ENCODE data around the gene APEH.

Gene APEH

DNA sequence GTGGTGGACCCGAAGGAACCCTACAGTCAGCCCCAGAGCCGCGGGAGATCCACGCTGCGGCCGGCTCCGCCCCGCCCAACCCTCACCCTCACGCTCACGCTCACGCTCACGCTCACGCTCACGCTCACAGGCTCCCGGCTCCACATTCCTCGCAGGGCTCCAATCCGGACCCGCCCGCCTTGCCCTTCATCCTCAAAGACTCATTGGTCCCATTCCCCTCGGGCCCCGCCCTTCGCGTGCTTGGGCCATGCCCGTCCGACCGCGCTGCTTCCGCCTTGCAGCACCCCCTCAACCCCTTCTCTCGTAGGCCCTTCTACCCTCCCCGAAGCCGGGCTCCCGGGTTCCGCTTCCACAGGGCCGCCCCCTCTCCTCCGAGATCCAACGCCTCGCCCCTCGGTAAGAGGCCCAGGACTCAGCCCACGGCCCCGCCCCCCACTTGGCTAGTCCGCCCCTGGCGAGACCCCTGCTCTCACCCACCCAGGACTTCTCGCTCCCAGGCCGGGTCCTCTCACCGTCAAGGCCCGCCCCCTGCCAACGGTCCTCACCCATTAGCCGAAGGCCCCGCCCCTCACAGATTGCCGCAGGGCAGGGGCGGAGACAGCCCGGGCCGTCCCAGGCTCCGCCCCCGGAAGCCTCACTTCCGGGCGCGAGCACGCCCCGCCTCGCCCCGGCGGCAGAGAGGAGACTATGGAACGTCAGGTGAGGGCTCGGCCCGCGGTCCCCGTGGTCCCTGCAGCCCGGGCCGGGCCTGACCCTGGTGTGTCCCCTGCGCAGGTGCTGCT is at the start of gene APEH:
Gene APEH, plus strand, starts transcription at position 637 of the 782 bp plus-strand sequence. Its CDS starts 51 bp downstream, at position 688.
- peak; percentile 98 for DNase-seq

DNA sequence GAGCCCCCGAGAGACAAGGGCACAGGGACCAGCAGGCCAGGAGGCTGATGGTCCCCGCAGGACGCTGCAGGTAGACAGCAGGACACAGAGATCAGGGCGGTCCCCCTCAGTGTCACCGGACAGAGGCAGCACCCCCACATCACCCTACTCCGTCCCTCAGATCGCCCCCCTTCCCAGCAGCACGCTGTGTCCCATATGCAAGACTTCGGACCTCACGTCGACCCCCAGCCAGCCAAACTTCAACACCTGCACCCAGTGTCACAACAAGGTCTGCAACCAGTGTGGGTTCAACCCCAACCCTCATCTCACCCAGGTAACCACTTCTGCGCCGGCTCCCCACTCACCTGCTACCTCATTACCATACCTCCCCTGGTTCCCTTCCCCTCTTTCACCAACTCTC is 49.1 kb upstream of the APEH start:
- DNase-seq: no peak

DNA sequence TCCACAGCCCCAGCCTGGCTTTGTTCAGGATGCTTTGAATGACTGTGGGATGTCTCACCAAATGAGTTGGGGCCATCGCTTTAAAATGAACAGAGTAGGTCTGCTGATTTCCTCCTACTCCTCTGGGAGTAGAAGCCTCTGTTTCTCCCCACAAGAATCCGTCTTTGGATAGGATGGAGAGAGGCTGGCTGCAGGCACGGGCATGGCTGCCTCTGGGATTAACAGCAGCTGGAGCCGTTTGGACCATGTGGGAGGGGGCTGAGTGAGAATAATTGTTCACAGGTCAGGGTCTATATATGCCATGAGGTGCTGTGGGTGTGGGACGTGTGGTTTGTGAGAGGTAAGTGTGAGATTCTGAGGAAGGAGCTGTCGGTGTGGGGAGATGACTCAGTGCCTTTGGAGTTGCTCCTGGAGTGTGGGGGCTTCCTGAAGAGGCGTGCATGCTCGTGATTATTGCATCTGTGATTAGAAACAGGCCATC is 48.0 kb upstream of the APEH start:
- DNase-seq: peak; percentile 30

- DNase-seq: no peak
Measured at GRCh38 chr3:49626796-49627195, 47.4 kb upstream of the APEH start.

- DNase-seq: no peak
Measured at GRCh38 chr3:49627634-49628033, 46.5 kb upstream of the APEH start.

- DNase-seq: no peak
Measured at GRCh38 chr3:49628249-49628648, 45.9 kb upstream of the APEH start.

- DNase-seq: no peak
Measured at GRCh38 chr3:49629451-49629850, 44.7 kb upstream of the APEH start.

GRCh38 chr3:49629866-49630265 is 44.3 kb upstream of the APEH start:
- DNase-seq: no peak

- DNase-seq: no peak
Measured at GRCh38 chr3:49630784-49631183, 43.4 kb upstream of the APEH start.

DNA sequence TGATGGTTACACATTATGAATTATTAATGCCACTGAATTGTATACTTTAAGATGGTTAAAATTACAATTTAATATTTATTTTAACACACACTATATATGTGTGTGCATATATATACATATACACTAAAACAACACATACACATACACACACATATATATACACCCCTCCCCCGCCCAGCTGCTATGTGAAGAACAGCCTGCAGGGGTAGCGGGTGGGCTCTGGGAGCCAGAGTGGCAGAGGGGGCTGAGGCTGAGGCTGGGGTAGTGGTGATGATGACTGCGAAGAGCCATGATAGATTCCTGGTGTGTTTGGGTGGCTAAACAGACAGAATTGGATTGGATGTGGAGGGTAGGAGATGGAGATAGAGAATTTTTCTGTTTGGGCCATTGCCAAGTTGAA is 39.4 kb upstream of the APEH start:
- no peak for DNase-seq

GRCh38 chr3:49636883-49637609 is 37.1 kb upstream of the APEH start:
- DNase-seq: no peak

- DNase-seq: no peak
Measured at GRCh38 chr3:49638445-49638844, 35.7 kb upstream of the APEH start.

DNA sequence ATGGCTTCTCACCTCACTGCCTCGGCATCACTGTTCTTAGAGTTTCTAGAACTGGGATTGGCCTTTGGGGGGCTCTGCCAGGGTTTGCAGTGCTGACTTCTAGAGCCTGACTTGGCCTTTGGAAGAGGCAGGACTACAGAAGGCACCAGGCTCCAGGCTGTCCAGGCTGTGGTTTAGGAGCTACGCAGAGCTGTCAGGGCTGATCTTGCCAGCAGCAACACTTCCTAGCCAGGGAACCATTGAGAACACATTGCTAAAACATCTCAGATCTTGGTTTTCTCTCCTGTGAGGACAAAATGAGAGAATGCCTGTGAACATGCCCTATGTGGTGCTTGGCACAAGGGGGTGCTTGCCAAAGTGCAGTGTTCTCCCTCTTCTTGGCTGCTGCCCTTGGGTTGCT is 34.6 kb upstream of the APEH start:
- DNase-seq: no peak

GRCh38 chr3:49641292-49641691 is 32.9 kb upstream of the APEH start:
- DNase-seq: no peak

- DNase-seq: no peak
Measured at GRCh38 chr3:49641921-49642707, 32.0 kb upstream of the APEH start.

DNA sequence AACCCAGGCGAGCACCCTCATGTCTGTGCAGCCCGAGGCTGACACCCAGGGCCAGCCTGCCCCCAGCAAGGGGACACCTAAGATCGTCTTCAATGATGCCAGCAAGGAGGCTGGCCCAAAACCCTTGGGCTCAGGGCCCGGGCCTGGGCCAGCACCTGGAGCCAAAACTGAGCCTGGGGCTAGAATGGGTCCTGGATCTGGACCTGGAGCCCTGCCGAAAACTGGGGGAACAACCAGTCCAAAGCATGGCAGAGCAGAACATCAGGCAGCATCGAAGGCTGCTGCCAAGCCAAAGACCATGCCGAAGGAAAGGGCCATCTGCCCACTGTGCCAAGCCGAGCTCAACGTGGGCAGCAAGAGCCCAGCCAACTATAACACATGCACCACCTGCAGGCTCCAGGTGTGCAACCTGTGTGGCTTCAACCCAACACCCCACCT is 31.4 kb upstream of the APEH start:
- DNase-seq: no peak

DNA sequence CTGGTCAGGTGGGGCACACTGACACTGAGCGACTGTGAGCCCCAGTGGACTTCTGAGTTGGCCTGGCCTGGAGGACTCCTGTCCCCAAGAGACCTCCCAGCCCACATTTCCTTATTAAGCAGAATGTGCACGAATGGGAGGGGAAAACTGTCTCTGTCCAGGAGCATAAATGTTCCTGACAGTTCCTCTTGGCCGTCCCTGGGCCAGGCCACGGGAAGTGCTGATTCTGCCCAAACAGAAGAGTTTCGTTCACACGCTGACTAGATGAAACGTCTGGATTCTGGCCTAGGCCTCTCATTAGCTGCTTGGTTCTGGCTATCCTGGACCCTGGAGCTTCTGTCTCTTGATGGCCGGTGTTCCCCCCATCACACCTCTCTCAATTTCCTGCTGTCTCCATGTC is 29.5 kb upstream of the APEH start:
- DNase-seq: no peak

GRCh38 chr3:49646236-49646635 is 27.9 kb upstream of the APEH start:
- DNase-seq: no peak

DNA sequence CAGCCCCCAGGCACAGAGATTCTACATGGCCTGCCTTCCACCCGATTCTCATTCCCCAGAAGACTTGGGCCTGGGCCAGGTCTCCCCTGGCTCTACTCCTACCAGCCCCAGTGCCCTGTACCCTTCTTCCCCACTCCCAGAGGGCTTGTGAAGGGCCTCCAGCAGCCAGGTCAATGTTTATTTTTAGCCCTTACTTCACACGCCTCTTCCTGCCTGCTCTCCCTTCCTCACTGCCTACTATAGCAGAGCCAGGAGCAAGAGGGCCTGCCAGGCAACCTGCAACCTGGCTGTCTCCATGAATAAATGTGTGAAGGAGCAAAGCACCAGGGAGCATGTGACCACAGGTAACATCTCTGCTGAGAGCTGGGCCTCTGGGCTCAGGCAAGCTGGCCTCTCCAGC is 26.4 kb upstream of the APEH start:
- DNase-seq: no peak

GRCh38 chr3:49648354-49649019 is 25.7 kb upstream of the APEH start:
- DNase-seq: no peak

- no peak for DNase-seq
Measured at GRCh38 chr3:49649576-49649975, 24.6 kb upstream of the APEH start.

GRCh38 chr3:49650177-49650576 is 24.0 kb upstream of the APEH start:
- no peak for DNase-seq

- DNase-seq: no peak
Measured at GRCh38 chr3:49650637-49651036, 23.5 kb upstream of the APEH start.

All from stimulated activated CD8-positive, alpha-beta memory T cell treated with anti-CD3 and anti-CD28 coated beads, Interleukin-4, amount 100 ng/mL, for 48 hours (primary cell).